IMR-90 (cell line): Measurements from ENCODE around the gene PPP6R1. TPM values are rescaled to one million over a fixed set of nuclear protein-coding genes. Genes with fewer than 3 reads are reported as not detected.

Source experiments
- ATAC-seq: fragments of 200-7000 bp; cut with Tn5 transposase; 2 replicates; pipeline ENCODE4 v1.9.1; 2020; ENCODE audit warnings: low read depth, mild to moderate bottlenecking, moderate library complexity
- BruUV-seq: library from RNA; stranded (reverse); fragments of 400-500 nt; replicated peaks from 2 replicates; lab custom pipeline; 2021; lab: Mats Ljungman, UMichigan
- CTCF ChIA-PET: fragments of 300-600 bp; formaldehyde crosslinking; extraction: SDS; loops from one replicate; lab custom pipeline; 2021; ENCODE audit warnings: antibody characterized with exemption; lab: Yijun Ruan, JAX
- POLR2A ChIA-PET: fragments of 300-600 bp; sonication (Branson Sonifier 250); formaldehyde crosslinking; loops from one replicate; lab custom pipeline; 2022; ENCODE audit warnings: antibody characterized with exemption; ENCODE audit not compliant: unreplicated experiment; lab: Charles Lee
- DNase-seq: peaks from one replicate; pipeline ENCODE4 v3.0.0; 2013
- H2AFZ ChIP-seq: replicated peaks from 2 replicates; pipeline ENCODE3; 2013; ENCODE audit warnings: low read length, mild to moderate bottlenecking; ENCODE audit not compliant: poor library complexity
- H2AK5ac ChIP-seq: 2 replicates; pipeline ENCODE4 v1.6.1; 2013; ENCODE audit warnings: low read depth, low read length, inconsistent platforms
- H2AK9ac ChIP-seq: replicated peaks from 2 replicates; pipeline ENCODE3; 2013; ENCODE audit warnings: mild to moderate bottlenecking, low read depth, low read length, moderate library complexity; ENCODE audit not compliant: poor library complexity
- H2BK120ac ChIP-seq: 2 replicates; pipeline ENCODE4 v1.6.1; 2013; ENCODE audit warnings: low read depth, low read length, inconsistent platforms
- H2BK15ac ChIP-seq: 3 replicates; pipeline ENCODE4 v1.6.1; 2013; ENCODE audit warnings: low read depth, low read length, inconsistent platforms
- H2BK20ac ChIP-seq: 2 replicates; pipeline ENCODE4 v1.6.1; 2013; ENCODE audit warnings: low read depth, mild to moderate bottlenecking, inconsistent platforms, low read length, moderate library complexity
- H2BK5ac ChIP-seq: 2 replicates; pipeline ENCODE4 v1.6.1; 2013; ENCODE audit warnings: mild to moderate bottlenecking, low read depth, low read length, inconsistent platforms; ENCODE audit not compliant: poor library complexity, severe bottlenecking
- H3K14ac ChIP-seq: replicated peaks from 2 replicates; pipeline ENCODE4 v1.6.1; 2013; ENCODE audit warnings: low read depth, low read length, inconsistent platforms
- H3K18ac ChIP-seq: 2 replicates; pipeline ENCODE4 v1.6.1; 2013; ENCODE audit warnings: low read depth, low read length, control low read depth
- H3K23ac ChIP-seq: 2 replicates; pipeline ENCODE4 v1.6.1; 2013; ENCODE audit warnings: low read depth, low read length, inconsistent platforms
- H3K27ac ChIP-seq: 2 replicates; pipeline ENCODE4 v1.5.1; 2013; ENCODE audit warnings: mild to moderate bottlenecking, control low read depth, low read length; ENCODE audit not compliant: insufficient read depth
- H3K27me3 ChIP-seq: 2 replicates; pipeline ENCODE4 v1.6.1; 2013; ENCODE audit warnings: low read length; ENCODE audit not compliant: control insufficient read depth, insufficient read depth
- H3K36me3 ChIP-seq: 2 replicates; pipeline ENCODE4 v1.6.1; 2013; ENCODE audit warnings: low read length, mixed read lengths; ENCODE audit not compliant: control insufficient read depth, insufficient read depth
- H3K4ac ChIP-seq: 2 replicates; pipeline ENCODE4 v1.6.1; 2013; ENCODE audit warnings: low read depth, low read length, inconsistent platforms
- H3K4me1 ChIP-seq: 2 replicates; pipeline ENCODE4 v1.6.1; 2013; ENCODE audit warnings: low read length, mixed read lengths; ENCODE audit not compliant: control insufficient read depth, insufficient read depth
- H3K4me2 ChIP-seq: 2 replicates; pipeline ENCODE4 v1.6.1; 2013; ENCODE audit warnings: low read depth, mild to moderate bottlenecking, control low read depth, low read length, moderate library complexity
- H3K4me3 ChIP-seq: 2 replicates; pipeline ENCODE4 v1.5.1; 2013; ENCODE audit warnings: low read depth, mild to moderate bottlenecking, control low read depth, low read length, moderate library complexity; ENCODE audit not compliant: insufficient read depth
- H3K56ac ChIP-seq: 2 replicates; pipeline ENCODE4 v1.6.1; 2013; ENCODE audit warnings: low read length, inconsistent platforms; ENCODE audit not compliant: insufficient read depth; ENCODE audit errors: extremely low read depth
- H3K79me1 ChIP-seq, 2 experiments: 2 replicates each; pipeline ENCODE4 v1.6.1; 2013; ENCODE audit warnings: low read length in 2 of 2, inconsistent platforms in 1 of 2, low read depth in 1 of 2
- H3K9ac ChIP-seq: 2 replicates; pipeline ENCODE4 v1.6.1; 2013; ENCODE audit warnings: low read depth, low read length, control low read depth
- H3K9me1 ChIP-seq: 2 replicates; pipeline ENCODE4 v1.6.1; 2013; ENCODE audit warnings: low read length, inconsistent platforms; ENCODE audit not compliant: insufficient read depth
- H3K9me3 ChIP-seq: 2 replicates; pipeline ENCODE4 v1.6.1; 2013; ENCODE audit warnings: low read length; ENCODE audit not compliant: control insufficient read depth, insufficient read depth
- H4K20me1 ChIP-seq: 2 replicates; pipeline ENCODE4 v1.6.1; 2013; ENCODE audit warnings: low read length, inconsistent platforms; ENCODE audit not compliant: insufficient read depth
- H4K5ac ChIP-seq: 2 replicates; pipeline ENCODE4 v1.6.1; 2013; ENCODE audit warnings: mild to moderate bottlenecking, low read depth, low read length, control low read depth
- H4K8ac ChIP-seq, 2 experiments: 2 replicates each; pipeline ENCODE4 v1.6.1; 2013; ENCODE audit warnings: low read depth in 2 of 2, low read length in 2 of 2, control low read depth in 1 of 2, inconsistent platforms in 1 of 2
- H4K91ac ChIP-seq: 2 replicates; pipeline ENCODE4 v1.6.1; 2013; ENCODE audit warnings: low read depth, low read length, inconsistent platforms; ENCODE audit not compliant: insufficient read depth
- ELK1 ChIP-seq: fragments of 150-350 bp; IDR thresholded peaks from 2 replicates; pipeline ENCODE4 v1.6.1; 2016; ENCODE audit warnings: low read depth, mild to moderate bottlenecking, low read length, moderate library complexity, borderline replicate concordance
- MAZ ChIP-seq: IDR thresholded peaks from 2 replicates; pipeline ENCODE4 v1.6.1; 2012; ENCODE audit warnings: low read depth, mild to moderate bottlenecking, low read length, improper control_type of control experiment, moderate library complexity, borderline replicate concordance
- MXI1 ChIP-seq: IDR thresholded peaks from 2 replicates; pipeline ENCODE4 v1.6.1; 2012; ENCODE audit warnings: low read depth, mild to moderate bottlenecking, low read length, moderate library complexity, borderline replicate concordance
- NFE2L2 ChIP-seq: fragments of 150-350 bp; IDR thresholded peaks from 2 replicates; pipeline ENCODE4 v1.6.1; 2016; ENCODE audit warnings: low read depth, mild to moderate bottlenecking, low read length
- RFX5 ChIP-seq: IDR thresholded peaks from 2 replicates; pipeline ENCODE4 v1.8.0; 2012; ENCODE audit warnings: low read depth, mild to moderate bottlenecking, low read length, moderate library complexity
- SMC3 ChIP-seq: fragments of 150-350 bp; IDR thresholded peaks from 2 replicates; pipeline ENCODE4 v1.6.1; 2016; ENCODE audit warnings: low read depth, mild to moderate bottlenecking, antibody characterized with exemption, low read length, moderate library complexity
- USF2 ChIP-seq: fragments of 150-350 bp; IDR thresholded peaks from 2 replicates; pipeline ENCODE4 v1.6.1; 2017; ENCODE audit warnings: mild to moderate bottlenecking, antibody characterized with exemption, low read length, low read depth
- WGBS, 2 experiments: methylation state at CpG; one replicate each; pipeline versions ENCODE4 v1.1.5 to v1.1.7; 2013; ENCODE audit warnings: missing lambda C conversion rate in 2 of 2; ENCODE audit not compliant: insufficient read length in 1 of 2; ENCODE audit errors: extremely low coverage in 2 of 2; 5-methylcytosine and 5-hydroxymethylcytosine counted together
- dilution Hi-C: fragments of 300-500 bp; cut with HindIII; formaldehyde crosslinking; loops from one replicate; pipeline ENCODE4 v1.14.3; 2018; ENCODE audit warnings: low sequenced_read_pairs; ENCODE audit not compliant: unreplicated experiment
- in situ Hi-C: fragments of 300-500 bp; cut with MboI; formaldehyde crosslinking; loops from 3 replicates; pipeline ENCODE4 v1.14.3; 2019; ENCODE audit warnings: low sequenced_read_pairs, inconsistent platforms, mixed read lengths
- intact Hi-C: fragments of 100-400 bp; cut with micrococcal nuclease; formaldehyde crosslinking; loops from 2 replicates; pipeline ENCODE4 v1.10.0; 2022
- polyA plus RNA-seq, 3 experiments: library from polyadenylated mRNA; depleted of rRNA; stranded (reverse); fragments of >200 nt; gene quantifications; 2 replicates each; pipeline ENCODE4 v1.2.3, GENCODE V29; 2012; ENCODE audit warnings: low replicate concordance in 1 of 3
- total RNA-seq: library from RNA; depleted of rRNA; stranded (reverse); fragments of >200 nt; gene quantifications from 2 replicates; pipeline ENCODE4 v1.2.3, GENCODE V29; 2012
- TF ChIP-seq, protein P1 (sequence below): conservative IDR thresholded peaks from 2 replicates; pipeline ENCODE4 v1.5.1; 2012; ENCODE audit warnings: mild to moderate bottlenecking, low read depth, low read length, improper control_type of control experiment

The PPP6R1 gene
- total and polyA plus RNA-seq, 2 of the 4 experiments (the other 2 are of a cell fraction): 19.9 to 50.2 TPM

DNA sequence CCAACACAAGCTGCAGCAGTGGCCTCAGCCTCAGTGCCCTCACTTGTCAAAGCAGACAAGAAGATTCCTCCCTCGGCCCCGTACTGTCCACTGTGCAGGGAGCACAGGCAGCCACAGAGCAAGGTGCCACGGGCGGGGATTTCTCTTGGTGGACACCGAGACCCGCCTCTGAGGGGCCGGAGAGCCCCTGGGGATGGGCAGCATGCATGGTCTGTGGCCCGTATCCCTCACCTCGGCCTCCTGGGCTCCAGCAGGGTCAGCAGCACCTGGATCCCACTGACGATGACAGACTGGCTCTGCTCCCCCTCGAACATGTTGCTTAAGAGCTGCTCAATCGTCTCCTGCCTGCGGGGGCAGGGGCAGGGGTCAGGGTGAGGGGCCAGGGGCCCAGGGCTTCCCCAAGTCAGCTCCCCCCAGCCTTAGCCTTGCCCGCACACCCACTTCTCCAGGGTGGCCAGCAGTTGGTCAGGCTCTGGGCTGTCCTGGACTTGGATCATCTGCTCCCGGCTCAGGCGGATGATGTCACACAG is 16.8 kb downstream of the PPP6R1 start:
- H3K27me3 ChIP-seq: no peaks in the 10 kb centered on the region
- H2BK15ac ChIP-seq: no peak overlapping the region
- H3K27ac ChIP-seq: no peak overlapping the region
- H2AK9ac ChIP-seq: no peak overlapping the region
- H2AK5ac ChIP-seq: no peak overlapping the region
- TF ChIP-seq USF2 (no peak), RFX5 (no peak), NFE2L2 (no peak), SMC3 (no peak), MXI1 (no peak), ELK1 (no peak), MAZ (no peak)
- TF ChIP-seq, protein P1, sequence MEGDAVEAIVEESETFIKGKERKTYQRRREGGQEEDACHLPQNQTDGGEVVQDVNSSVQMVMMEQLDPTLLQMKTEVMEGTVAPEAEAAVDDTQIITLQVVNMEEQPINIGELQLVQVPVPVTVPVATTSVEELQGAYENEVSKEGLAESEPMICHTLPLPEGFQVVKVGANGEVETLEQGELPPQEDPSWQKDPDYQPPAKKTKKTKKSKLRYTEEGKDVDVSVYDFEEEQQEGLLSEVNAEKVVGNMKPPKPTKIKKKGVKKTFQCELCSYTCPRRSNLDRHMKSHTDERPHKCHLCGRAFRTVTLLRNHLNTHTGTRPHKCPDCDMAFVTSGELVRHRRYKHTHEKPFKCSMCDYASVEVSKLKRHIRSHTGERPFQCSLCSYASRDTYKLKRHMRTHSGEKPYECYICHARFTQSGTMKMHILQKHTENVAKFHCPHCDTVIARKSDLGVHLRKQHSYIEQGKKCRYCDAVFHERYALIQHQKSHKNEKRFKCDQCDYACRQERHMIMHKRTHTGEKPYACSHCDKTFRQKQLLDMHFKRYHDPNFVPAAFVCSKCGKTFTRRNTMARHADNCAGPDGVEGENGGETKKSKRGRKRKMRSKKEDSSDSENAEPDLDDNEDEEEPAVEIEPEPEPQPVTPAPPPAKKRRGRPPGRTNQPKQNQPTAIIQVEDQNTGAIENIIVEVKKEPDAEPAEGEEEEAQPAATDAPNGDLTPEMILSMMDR: no peak
- in situ Hi-C loops: no loop called here
- no peak overlapping the region for H2BK120ac ChIP-seq
- H3K4me1 ChIP-seq: no peaks in the 10 kb centered on the region
- ATAC-seq (no peak), DNase-seq (no peak)
- no peak overlapping the region for H2BK5ac ChIP-seq
- intact Hi-C loops: no loop called here
- no peak overlapping the region for H3K18ac ChIP-seq
- H3K9me3 ChIP-seq: no peaks in the 10 kb centered on the region
- no peak overlapping the region for H3K4me3 ChIP-seq
- H4K5ac ChIP-seq: no peak overlapping the region
- H4K20me1 ChIP-seq: peaks cover 9% of the 10 kb centered on the region
- H4K8ac ChIP-seq: no peak overlapping the region
- CTCF ChIA-PET: interaction anchor here (0.6 to 0.7 kb wide), 2 partner anchors 27 to 176 kb away, joined by 3 to 7 read pairs; no protein-coding TSS in a partner anchor
- H2BK20ac ChIP-seq: no peak overlapping the region
- no peak overlapping the region for H3K9ac ChIP-seq
- dilution Hi-C loops: no loop called here
- H2AFZ ChIP-seq: no peak overlapping the region
- no peak overlapping the region for H3K14ac ChIP-seq
- no peak overlapping the region for H3K4ac ChIP-seq
- BruUV-seq: no TSS peak
- no peak overlapping the region for H3K4me2 ChIP-seq
- H4K91ac ChIP-seq: no peak overlapping the region
- H3K23ac ChIP-seq: no peak overlapping the region
- POLR2A ChIA-PET: no interaction called here
- H3K9me1 ChIP-seq: peaks cover 5% of the 10 kb centered on the region
- peaks cover 77% of the 10 kb centered on the region for H3K36me3 ChIP-seq
- no peak overlapping the region for H3K56ac ChIP-seq
- H3K79me1 ChIP-seq: peaks cover 8 to 45% of the 10 kb centered on the region in 2 experiments; a peak in 3 of 4 replicates
- 93% methylated on average over 13 of the region's 16 CpGs; no CpG with 5 or more reads in 1 of the 2 experiments for WGBS, 2 experiments
